T47D (cell line): Measurements from ENCODE around the gene BTBD9.

Source experiments
- DNase-seq, 2 experiments: peaks; one replicate each; pipeline versions ENCODE4 v3.0.0 to v3.0.0-alpha.2; 2011 to 2012; ENCODE audit warnings: low read depth in 1 of 2, low spot score in 1 of 2
- JUND ChIP-seq: IDR thresholded peaks from 2 replicates; pipeline ENCODE4 v1.6.1; 2012; ENCODE audit warnings: low read depth
- in situ Hi-C: cut with HindIII; loops from 2 replicates; pipeline ENCODE4 v1.10.0; 2016; ENCODE audit warnings: low sequenced_read_pairs, low pct_unique_long_range_greater_than_20kb

The BTBD9 gene

DNA sequence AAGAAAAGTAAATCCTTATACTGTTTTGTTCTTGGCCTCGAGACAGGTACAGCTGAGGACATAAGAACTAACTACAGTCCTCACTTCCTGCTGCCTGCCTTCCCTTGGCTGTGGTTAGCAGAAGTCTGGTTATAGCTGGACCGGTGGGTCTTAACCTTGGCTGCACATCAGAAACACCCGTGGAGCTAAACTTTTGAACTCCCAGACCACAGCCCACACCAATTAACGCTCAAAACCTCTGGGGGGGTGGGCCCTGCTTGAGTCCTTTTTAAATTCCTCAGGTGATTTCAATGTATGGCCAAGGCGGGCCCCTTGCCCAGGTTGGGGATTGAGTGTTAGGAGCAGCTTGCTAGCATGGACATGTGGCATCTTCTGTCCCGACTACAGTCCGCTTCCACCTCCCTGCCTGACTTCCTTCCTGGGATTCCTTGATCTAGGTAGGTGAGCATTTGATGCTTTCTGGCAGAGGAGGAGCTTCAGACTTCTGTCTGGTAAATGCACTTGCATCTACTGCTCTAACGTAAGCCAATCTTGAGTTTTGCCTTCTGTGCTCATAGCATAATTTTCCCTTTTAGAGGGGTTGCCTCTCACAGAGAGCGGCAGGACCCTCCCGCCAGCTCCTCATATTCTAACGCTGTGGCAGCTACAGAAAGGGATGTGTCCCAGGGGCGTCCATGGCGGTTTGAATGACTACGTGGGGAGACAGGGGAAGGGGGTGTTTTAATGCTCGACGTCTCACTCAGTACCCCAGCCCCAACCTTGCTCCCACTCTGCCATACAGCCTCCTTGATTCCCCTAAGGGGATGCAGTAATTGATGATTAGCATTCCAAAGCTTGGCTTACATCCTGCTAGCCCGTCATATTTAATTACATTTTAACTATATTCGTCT is 430.1 kb downstream of the BTBD9 start:
- TF ChIP-seq JUND, result no peak
- no peak for DNase-seq
- in situ Hi-C loops, result no loop called here

DNA sequence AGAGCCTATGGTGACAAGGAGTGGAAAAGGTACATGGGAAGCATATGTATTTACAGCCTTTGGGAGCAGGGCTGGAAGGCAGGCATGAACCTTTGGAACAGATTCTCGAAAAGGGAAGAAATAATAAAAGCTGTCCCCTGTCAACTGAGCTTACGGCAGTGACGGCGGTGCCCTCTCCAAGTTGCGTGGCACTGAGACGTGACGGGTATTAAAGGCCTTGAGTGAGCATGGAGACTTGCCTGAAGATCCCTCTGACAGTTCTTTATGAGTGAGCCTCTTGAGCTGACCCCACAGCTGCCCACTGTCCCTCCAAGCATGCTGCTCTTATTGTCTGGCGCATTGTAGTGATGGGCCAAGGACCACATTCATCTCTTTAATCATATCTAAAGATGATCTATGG is 431.7 kb downstream of the BTBD9 start:
- TF ChIP-seq JUND, result no peak
- in situ Hi-C loops, result no loop called here
- DNase-seq, result no peak

DNA sequence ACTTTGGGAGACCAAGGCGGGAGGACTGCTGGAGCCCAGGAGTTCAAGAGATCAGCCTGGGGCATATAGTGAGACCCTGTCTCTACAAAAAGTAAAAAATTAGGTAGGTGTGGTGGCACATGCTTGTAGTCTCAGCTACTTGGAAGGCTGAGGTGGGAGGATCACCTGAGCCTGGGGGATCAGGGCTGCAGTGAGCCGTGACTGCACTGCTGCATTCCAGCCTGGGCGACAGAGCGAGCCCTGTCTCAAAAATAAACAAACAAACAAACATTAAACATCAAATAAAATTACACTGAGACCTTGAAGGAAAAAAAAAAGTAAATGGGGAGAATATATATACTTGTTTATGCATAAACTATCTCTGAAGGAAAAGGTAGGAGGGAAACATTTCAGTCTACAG is 432.4 kb downstream of the BTBD9 start:
- in situ Hi-C loops, result no loop called here

DNA sequence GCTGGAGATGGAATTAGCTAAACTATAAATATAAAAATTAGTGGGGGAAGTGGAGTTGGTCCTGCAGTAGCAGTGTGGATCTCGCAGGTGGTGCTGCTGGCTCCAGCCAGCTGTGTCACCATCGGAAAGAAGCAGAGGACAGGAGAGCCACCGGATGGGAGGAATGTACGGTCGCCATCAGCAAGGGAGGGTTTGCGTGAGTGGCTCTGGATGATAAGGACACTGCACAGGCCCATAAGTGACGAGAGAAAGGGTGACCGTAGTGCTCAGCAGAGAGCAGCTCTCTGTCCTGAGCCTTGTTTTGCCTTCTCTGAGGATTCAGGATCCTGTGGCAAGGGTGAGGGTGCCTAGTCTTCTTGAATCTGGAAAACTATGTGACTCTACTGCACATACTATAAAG is 441.5 kb downstream of the BTBD9 start:
- TF ChIP-seq JUND, result no peak
- DNase-seq, result no peak
- in situ Hi-C loops, result no loop called here

More for the DNA sequence above, 432.4 kb downstream of the BTBD9 start:
- DNase-seq, result no peak
- no peak for TF ChIP-seq JUND

DNA sequence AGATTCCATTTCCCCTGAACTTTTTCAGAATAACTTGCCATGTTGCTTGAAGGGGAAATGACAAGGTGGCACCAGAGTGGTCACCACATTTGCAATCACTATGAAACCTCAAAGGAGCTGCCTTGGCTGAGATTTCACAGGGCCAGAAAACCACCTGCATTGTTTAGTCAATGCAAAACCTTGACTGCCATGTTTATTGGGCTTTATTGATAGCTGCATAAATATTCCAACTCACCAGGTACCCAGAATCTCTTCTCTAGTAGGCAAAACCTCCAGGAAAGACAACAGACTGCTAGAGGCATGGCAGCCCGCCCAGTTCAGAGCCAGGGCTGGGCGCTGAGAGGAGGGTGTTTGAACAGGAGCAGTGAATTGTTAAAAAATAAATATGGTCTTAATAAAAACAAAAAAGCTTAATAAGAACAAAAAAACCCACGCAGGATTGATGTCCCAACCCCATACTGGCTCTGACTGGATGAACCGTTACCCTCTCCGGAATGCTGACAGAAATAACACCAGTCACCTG is 444.6 kb downstream of the BTBD9 start:
- in situ Hi-C loops, result no loop called here
- no peak for DNase-seq
- TF ChIP-seq JUND, result no peak

GRCh38 chr6:38194589-38194988 is 445.1 kb downstream of the BTBD9 start:
- no peak for DNase-seq
- no peak for TF ChIP-seq JUND
- in situ Hi-C loops, result no loop called here

DNA sequence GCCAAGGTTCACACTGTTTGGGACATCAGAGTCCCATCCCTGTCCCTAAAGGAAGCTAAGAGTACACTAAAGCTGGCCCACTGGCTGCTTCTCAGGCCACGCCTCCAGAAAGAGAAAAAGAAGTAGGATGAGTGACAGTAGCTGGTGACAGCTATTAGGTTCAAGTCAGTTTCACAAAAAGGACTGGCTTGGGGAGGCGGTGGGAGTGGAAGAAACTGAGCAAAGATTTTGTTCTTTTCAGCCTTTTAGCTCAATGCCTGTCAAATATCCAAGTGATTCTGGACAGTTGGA is 445.5 kb downstream of the BTBD9 start:
- TF ChIP-seq JUND, result no peak
- in situ Hi-C loops, result no loop called here

GRCh38 chr6:38193481-38194281 is 446.0 kb downstream of the BTBD9 start:
- TF ChIP-seq JUND, result no peak
- DNase-seq, result no peak
- in situ Hi-C loops, result no loop called here

More for the DNA sequence above, 445.5 kb downstream of the BTBD9 start:
- no peak for DNase-seq

DNA sequence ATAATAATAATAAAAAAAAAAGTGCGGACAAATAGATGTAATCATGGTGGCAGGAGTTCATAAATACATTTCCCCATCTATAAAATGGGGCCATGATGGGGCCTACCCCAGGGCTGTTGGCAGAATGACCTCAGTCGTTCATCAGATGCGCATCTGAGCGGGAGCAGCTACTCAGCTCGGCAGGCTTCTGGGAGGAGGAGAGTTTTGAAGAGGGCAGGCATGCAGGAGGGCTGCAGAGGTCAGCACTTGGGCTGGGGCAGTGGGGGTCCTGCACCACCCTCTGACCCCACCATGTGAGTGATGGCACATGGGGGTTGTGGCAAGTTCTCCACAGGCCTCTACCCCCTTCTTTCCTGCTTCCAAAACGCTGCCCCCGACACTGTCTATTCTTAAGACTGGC is 446.7 kb downstream of the BTBD9 start:
- DNase-seq, result no peak
- TF ChIP-seq JUND, result no peak
- in situ Hi-C loops, result no loop called here

DNA sequence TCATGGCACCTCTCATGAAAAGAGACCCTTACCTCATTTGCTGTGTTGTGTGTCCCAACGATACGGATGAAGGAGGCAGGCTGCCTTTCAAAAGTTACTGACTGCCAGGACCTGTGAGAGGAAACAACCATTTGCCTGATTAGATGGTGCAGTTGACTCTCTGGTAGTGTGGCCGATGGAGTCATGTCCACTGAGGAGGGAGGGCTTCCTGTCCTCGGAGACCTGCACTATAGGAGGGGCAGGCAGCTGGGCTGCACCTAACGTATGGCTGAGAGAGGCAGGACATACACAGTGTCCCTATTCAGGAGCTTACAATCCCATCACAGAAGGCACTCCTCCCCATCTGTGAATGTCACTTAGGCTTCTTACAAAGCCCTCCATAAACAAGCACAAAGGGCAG is 447.2 kb downstream of the BTBD9 start:
- DNase-seq, result no peak
- no peak for TF ChIP-seq JUND
- in situ Hi-C loops, result no loop called here

DNA sequence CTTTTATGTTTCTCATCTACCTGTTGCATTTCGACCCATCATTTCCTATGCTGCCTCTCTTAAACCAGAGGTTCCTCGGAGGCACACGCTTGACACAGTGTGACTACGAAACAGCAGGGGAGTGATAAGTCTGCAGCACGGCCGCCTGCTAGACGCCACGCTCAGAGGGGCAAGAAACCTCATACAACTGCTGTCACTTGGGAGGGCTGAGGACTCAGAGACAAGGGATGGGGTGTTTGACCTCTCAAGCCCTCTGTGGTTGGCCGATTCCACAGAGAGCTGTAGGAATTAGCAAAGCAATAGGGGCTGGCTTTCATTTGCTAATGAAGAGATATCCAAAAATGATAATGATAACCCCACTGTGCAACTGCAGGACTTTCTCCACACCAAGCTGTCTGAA is 447.7 kb downstream of the BTBD9 start:
- TF ChIP-seq JUND, result no peak
- in situ Hi-C loops, result no loop called here
- DNase-seq, result no peak

DNA sequence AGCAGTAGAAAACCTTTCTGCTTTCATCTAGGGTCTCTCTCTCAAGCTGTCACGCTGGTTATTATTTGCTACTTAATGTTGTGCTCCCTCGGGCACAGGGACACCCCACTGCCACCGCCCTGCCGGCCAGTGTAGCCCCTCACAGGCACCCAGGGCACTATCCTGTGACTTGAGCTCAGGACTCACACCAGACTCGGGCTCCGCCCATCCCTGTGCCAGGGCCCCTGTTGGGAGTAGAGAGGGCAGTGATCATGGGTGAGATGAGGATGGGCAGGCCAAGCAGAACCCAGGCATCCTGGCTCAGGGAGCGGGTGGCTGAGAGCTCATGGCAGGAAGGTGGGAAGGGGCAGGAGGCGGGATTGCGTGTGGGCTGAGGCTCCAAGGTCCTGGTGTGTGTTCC is 448.3 kb downstream of the BTBD9 start:
- in situ Hi-C loops, result no loop called here
- DNase-seq, result no peak
- TF ChIP-seq JUND, result no peak

GRCh38 chr6:38188677-38189335 is 450.9 kb downstream of the BTBD9 start:
- DNase-seq, result no peak
- in situ Hi-C loops, result no loop called here

More at GRCh38 chr6:38188677-38189335, 450.9 kb downstream of the BTBD9 start:
- TF ChIP-seq JUND, result no peak
